GM11168 (cell line): ENCODE results near the gene SPDYE11.
"Not testable (repeated sequence)": the region's sequence is repeated elsewhere in the genome, so short reads cannot be mapped to it uniquely, and the experiment has no call there.

Experiments used
- in situ Hi-C: fragments of 300-500 bp; cut with MboI; formaldehyde crosslinking; loops from one replicate; pipeline ENCODE4 v1.12.0; 2022; ENCODE audit warnings: low sequenced_read_pairs; ENCODE audit not compliant: unreplicated experiment

SPDYE11 gene

GRCh38 chr7:73057811-73058210, at the start of gene SPDYE11:
Gene SPDYE11 (minus strand): TSS chr7:73057911. CDS start chr7:73056111, 1,800 bp downstream.
- in situ Hi-C loops = not testable (repeated sequence)

DNA sequence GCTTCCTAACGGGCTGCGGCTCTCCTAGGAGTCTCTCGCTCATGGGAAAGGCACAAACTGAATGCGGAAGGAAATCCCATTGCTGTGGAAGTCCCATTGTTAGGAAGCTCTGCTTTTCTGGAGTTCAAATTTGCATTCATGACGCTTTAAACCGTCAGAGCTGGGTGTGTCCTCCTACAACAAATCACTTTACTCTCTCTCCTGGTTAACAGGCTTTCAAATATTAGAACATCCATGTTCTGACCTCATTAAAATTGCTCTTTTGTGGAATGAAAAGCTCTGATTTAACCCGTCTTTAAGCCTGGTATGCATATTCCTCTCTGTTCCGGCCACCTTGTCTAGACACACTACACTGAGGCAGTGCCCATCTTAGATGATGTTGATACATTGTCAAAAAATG, 28.2 kb upstream of the SPDYE11 start, which contains the start of gene SPDYE9:
TSS of gene SPDYE9 (minus strand) at position 101 of the 400 bp plus-strand sequence. CDS start 1,800 bp downstream, outside the sequence.
- in situ Hi-C loops = not testable (repeated sequence)

DNA sequence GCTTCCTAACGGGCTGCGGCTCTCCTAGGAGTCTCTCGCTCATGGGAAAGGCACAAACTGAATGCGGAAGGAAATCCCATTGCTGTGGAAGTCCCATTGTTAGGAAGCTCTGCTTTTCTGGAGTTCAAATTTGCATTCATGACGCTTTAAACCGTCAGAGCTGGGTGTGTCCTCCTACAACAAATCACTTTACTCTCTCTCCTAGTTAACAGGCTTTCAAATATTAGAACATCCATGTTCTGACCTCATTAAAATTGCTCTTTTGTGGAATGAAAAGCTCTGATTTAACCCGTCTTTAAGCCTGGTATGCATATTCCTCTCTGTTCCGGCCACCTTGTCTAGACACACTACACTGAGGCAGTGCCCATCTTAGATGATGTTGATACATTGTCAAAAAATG, 28.0 kb downstream of the SPDYE11 start, which contains the start of gene SPDYE8:
TSS of gene SPDYE8 (minus strand) at position 101 of the 400 bp plus-strand sequence. CDS start 1,800 bp downstream, outside the sequence.
- in situ Hi-C loops = not testable (repeated sequence)

DNA sequence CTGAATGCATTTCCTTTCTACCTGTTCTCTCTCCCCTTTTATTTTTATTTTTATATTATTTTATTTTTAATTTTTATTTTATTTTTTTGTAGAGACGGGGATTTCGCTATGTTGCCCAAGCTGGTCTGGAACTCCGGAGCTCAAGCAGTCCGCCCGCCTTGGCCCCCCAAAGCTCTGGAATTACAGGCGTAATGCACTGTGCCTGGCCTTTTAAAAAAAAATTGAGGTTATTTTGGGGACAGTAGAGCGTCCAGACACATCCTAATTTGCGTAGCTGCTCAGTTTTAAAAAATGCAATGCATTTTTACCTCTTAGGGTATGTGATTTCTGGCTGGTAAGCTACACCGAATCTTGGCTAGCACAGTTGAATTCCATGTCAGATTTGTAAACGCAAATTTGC, 51.2 kb downstream of the SPDYE11 start:
- in situ Hi-C loops = not testable (repeated sequence)

GRCh38 chr7:73005693-73006447, 51.8 kb downstream of the SPDYE11 start:
- in situ Hi-C loops = not testable (repeated sequence)

DNA sequence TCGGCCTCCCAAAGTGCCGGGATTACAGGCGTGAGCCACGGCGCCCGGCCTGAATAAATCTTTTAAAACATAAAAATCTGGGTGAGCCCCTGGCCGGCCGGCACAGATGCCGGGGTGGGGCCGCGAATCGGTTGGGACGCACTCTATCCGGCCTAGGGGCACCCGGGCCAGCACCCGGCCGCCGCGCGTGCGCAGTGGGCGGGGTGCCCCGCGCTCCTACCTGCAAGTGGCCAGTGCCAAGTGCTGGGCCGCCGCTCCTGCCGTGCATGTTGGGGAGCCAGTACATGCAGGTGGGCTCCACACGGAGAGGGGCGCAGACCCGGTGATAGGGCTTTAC, 52.4 kb downstream of the SPDYE11 start:
- in situ Hi-C loops = not testable (repeated sequence)

GRCh38 chr7:72997887-72998468, 59.7 kb downstream of the SPDYE11 start:
- in situ Hi-C loops = not testable (repeated sequence)
